Loucy (cell line): ENCODE measurements around the gene FAM20C.

Experiments used
- H2AFZ ChIP-seq: fragments of 200-600 bp; sonication (generic); 2 replicates; pipeline ENCODE4 v1.6.0; 2016; ENCODE audit warnings: antibody characterized with exemption, mild to moderate bottlenecking, low read length, moderate library complexity
- H3F3A ChIP-seq: fragments of 200-600 bp; 2 replicates; pipeline ENCODE4 v1.6.0; 2016; ENCODE audit warnings: antibody characterized with exemption, low read depth, mild to moderate bottlenecking
- H3K27me3 ChIP-seq: fragments of 200-600 bp; sonication (generic); 2 replicates; pipeline ENCODE4 v1.6.1; 2014; ENCODE audit warnings: low read length, mild to moderate bottlenecking; ENCODE audit not compliant: insufficient read depth, poor library complexity, severe bottlenecking
- H3K36me3 ChIP-seq: fragments of 200-600 bp; sonication (generic); 2 replicates; pipeline ENCODE4 v1.6.1; 2016; ENCODE audit warnings: low read length; ENCODE audit not compliant: insufficient read depth
- H3K4me1 ChIP-seq: fragments of 200-600 bp; sonication (generic); 2 replicates; pipeline ENCODE4 v1.5.1; 2014; ENCODE audit warnings: low read length, mild to moderate bottlenecking; ENCODE audit not compliant: insufficient read depth, poor library complexity, severe bottlenecking
- H3K4me2 ChIP-seq: fragments of 200-600 bp; sonication (generic); 2 replicates; pipeline ENCODE4 v1.6.0; 2014; ENCODE audit warnings: antibody characterized with exemption, low read length, low read depth, mild to moderate bottlenecking; ENCODE audit not compliant: poor library complexity, severe bottlenecking
- H3K4me3 ChIP-seq: fragments of 200-600 bp; sonication (generic); 2 replicates; pipeline ENCODE4 v1.5.1; 2014; ENCODE audit warnings: low read length, mild to moderate bottlenecking, mixed read lengths; ENCODE audit not compliant: poor library complexity, severe bottlenecking
- H3K79me2 ChIP-seq: fragments of 200-600 bp; sonication (generic); 2 replicates; pipeline ENCODE4 v1.6.1; 2014; ENCODE audit warnings: low read length; ENCODE audit not compliant: insufficient read depth
- H3K9ac ChIP-seq: fragments of 200-600 bp; sonication (generic); 2 replicates; pipeline ENCODE4 v1.6.0; 2014; ENCODE audit warnings: mild to moderate bottlenecking, low read depth, low read length, moderate library complexity; ENCODE audit not compliant: poor library complexity, severe bottlenecking
- H3K9me2 ChIP-seq: fragments of 200-600 bp; sonication (generic); replicated peaks from 2 replicates; pipeline ENCODE4 v1.6.1; 2016; ENCODE audit warnings: low read depth, low read length, mixed read lengths
- H3K9me3 ChIP-seq: fragments of 200-600 bp; sonication (generic); 2 replicates; pipeline ENCODE4 v1.6.1; 2014; ENCODE audit warnings: mild to moderate bottlenecking, antibody characterized with exemption, low read length, low read depth; ENCODE audit not compliant: insufficient read depth
- H4K20me1 ChIP-seq: fragments of 200-600 bp; sonication (generic); 2 replicates; pipeline ENCODE4 v1.6.0; 2014; ENCODE audit warnings: antibody characterized with exemption, low read length, mild to moderate bottlenecking; ENCODE audit not compliant: insufficient read depth, poor library complexity, severe bottlenecking
- EZH2phosphoT487 ChIP-seq: fragments of 200-600 bp; IDR thresholded peaks from 2 replicates; pipeline ENCODE4 v1.6.1; 2018; ENCODE audit warnings: antibody characterized with exemption, mild to moderate bottlenecking, moderate library complexity, borderline replicate concordance
- TF ChIP-seq, protein P1 (sequence below): fragments of 200-600 bp; sonication (generic); conservative IDR thresholded peaks from 2 replicates; pipeline ENCODE4 v1.5.1; 2014; ENCODE audit warnings: mild to moderate bottlenecking, antibody characterized with exemption, low read length

Gene FAM20C

DNA sequence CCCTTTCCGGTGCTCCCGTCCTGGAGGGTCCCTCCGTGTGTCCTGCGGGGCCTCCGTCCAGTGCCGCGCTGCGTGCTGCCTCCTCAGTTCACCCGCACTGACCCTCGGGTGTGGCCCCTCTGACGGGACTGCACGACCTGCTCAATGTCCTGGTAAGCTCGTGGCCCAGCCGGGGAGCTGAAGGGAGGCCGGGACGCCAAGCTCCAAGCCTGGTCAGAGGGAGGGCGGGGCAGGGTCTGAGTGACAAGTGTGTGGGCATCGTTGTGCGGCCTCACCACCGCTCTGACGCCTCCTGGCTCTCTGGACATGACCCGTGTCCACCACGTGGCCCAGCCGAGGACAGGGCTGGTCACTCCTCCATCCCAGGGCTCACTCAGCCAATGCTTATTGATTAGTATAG, 25.9 kb downstream of the FAM20C start:
- Histone ChIP-seq H3K79me2 (no peaks in the 10 kb centered on the region), H3K36me3 (no peaks in the 10 kb centered on the region), H3K9me3 (peaks cover 8% of the 10 kb centered on the region; the same call in 1 of the 2 replicates), H3K4me1 (no peaks in the 10 kb centered on the region), H4K20me1 (no peaks in the 10 kb centered on the region), H3K4me2 (no peak overlapping the region), H3K27me3 (no peaks in the 10 kb centered on the region), H2AFZ (no peak overlapping the region), H3F3A (no peaks in the 10 kb centered on the region), H3K4me3 (no peak overlapping the region), H3K9me2 (no peaks in the 10 kb centered on the region), H3K9ac (no peak overlapping the region)
- TF ChIP-seq EZH2phosphoT487, result no peak
- TF ChIP-seq, protein P1, sequence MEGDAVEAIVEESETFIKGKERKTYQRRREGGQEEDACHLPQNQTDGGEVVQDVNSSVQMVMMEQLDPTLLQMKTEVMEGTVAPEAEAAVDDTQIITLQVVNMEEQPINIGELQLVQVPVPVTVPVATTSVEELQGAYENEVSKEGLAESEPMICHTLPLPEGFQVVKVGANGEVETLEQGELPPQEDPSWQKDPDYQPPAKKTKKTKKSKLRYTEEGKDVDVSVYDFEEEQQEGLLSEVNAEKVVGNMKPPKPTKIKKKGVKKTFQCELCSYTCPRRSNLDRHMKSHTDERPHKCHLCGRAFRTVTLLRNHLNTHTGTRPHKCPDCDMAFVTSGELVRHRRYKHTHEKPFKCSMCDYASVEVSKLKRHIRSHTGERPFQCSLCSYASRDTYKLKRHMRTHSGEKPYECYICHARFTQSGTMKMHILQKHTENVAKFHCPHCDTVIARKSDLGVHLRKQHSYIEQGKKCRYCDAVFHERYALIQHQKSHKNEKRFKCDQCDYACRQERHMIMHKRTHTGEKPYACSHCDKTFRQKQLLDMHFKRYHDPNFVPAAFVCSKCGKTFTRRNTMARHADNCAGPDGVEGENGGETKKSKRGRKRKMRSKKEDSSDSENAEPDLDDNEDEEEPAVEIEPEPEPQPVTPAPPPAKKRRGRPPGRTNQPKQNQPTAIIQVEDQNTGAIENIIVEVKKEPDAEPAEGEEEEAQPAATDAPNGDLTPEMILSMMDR, result no peak

DNA sequence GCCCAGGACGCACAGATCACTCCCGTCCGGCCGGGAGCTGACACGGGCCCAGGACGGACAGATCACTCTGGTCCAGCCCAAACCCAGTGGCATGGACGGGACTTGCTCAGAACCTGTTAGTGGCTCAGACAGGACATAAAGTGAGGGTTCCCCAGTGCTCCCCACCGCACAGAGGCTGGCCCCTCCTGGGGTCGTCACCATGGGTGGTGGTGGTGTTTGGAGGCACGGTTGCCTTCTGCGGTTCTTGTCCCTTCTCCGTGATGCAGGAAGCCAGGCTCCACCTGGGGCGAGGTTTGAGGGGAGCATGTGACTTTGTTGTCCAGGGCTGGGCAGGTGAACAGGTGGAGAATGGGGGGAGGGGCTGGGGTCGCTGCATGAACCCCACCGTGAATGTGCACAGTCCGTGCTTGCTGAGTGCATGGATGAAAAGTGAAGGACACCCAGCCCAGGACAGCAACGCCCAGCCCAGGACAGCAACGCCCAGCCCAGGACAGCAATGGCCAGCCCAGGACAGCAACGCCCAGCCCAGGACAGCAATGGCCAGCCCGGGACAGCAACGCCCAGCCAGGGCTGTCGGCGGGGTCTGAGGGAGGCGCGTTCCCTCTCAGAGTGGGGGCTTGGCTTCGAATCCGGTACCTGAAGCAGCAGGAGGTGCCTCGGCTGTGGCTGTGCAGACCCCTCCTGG, 26.7 kb downstream of the FAM20C start:
- Histone ChIP-seq H3K9me3 (peaks cover 5% of the 10 kb centered on the region; the same call in 1 of the 2 replicates), H3K36me3 (no peaks in the 10 kb centered on the region), H3K4me2 (no peak overlapping the region), H3F3A (no peaks in the 10 kb centered on the region), H3K9ac (no peak overlapping the region), H2AFZ (no peak overlapping the region), H3K79me2 (no peaks in the 10 kb centered on the region), H3K4me3 (no peak overlapping the region), H3K27me3 (no peaks in the 10 kb centered on the region), H4K20me1 (no peaks in the 10 kb centered on the region), H3K4me1 (no peaks in the 10 kb centered on the region), H3K9me2 (no peaks in the 10 kb centered on the region)
- no peak for TF ChIP-seq EZH2phosphoT487
- TF ChIP-seq, protein P1, result no peak

DNA sequence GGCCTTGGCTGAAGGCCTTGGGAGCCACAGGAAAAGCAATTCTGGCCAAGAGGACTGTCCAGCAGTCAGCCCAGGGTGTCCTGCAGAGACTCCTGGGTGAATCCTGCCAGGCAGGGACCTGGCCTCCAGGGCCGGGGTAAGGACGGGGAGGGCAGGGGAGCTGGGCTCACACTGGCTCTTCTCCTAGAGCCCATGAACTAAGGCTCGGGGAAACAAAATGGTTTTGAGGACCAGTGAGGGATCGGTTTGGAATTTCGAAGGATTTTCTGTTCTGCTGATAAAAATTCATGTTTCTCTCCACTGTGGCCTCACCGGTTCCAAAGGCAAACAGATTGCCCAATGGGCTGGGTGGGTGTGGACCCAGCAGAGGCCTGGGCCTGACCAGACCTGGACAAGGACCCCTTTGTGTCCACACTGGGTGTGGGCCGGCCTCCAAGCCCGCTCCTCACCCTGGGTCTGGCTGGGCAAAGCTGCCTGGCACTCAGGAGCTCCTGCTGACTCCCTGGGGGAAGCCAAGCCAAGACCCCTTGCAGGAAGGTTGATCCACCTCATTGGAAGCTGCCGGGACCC, 27.3 kb downstream of the FAM20C start:
- no peak overlapping the region for H2AFZ ChIP-seq
- H3K36me3 ChIP-seq, result no peaks in the 10 kb centered on the region
- no peaks in the 10 kb centered on the region for H3K27me3 ChIP-seq
- H3K9me3 ChIP-seq, result peaks cover 3% of the 10 kb centered on the region; the same call in 1 of the 2 replicates
- H3K4me3 ChIP-seq, result no peak overlapping the region
- no peak overlapping the region for H3K4me2 ChIP-seq
- H3F3A ChIP-seq, result no peaks in the 10 kb centered on the region
- no peaks in the 10 kb centered on the region for H3K9me2 ChIP-seq
- no peaks in the 10 kb centered on the region for H3K4me1 ChIP-seq
- no peaks in the 10 kb centered on the region for H3K79me2 ChIP-seq
- H4K20me1 ChIP-seq, result no peaks in the 10 kb centered on the region
- TF ChIP-seq EZH2phosphoT487, result no peak
- TF ChIP-seq, protein P1, result no peak
- no peak overlapping the region for H3K9ac ChIP-seq
